GM19452 (cell line): ENCODE results near the gene HIF1AN.
A peak's percentile ranks its signal among the peaks of the same experiment; 100 is the strongest.

Source experiments
- ATAC-seq: cut with Tn5 transposase; IDR thresholded peaks from one replicate; pipeline ENCODE4 v1.9.1; 2021; ENCODE audit not compliant: unreplicated experiment

The HIF1AN gene

DNA sequence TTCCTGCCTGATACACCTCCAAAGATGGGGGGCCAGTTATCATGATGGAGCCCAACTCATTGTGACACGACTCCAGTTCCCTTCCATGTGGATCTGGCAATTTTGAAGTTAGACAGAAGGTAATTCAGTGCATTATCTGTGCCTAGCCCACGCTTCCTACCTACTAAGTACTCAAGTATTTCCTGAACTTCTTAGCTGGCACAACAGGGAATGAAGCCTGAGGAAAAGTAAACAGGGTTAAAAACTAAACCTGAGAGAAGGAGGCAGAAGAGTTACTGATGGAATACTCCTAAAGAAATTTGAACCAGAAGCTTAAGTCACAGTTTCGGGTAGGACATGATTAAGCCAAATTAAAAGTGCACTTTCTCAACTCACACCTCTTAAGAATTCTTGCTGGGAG, 14.9 kb upstream of the HIF1AN start:
- no peak for ATAC-seq

DNA sequence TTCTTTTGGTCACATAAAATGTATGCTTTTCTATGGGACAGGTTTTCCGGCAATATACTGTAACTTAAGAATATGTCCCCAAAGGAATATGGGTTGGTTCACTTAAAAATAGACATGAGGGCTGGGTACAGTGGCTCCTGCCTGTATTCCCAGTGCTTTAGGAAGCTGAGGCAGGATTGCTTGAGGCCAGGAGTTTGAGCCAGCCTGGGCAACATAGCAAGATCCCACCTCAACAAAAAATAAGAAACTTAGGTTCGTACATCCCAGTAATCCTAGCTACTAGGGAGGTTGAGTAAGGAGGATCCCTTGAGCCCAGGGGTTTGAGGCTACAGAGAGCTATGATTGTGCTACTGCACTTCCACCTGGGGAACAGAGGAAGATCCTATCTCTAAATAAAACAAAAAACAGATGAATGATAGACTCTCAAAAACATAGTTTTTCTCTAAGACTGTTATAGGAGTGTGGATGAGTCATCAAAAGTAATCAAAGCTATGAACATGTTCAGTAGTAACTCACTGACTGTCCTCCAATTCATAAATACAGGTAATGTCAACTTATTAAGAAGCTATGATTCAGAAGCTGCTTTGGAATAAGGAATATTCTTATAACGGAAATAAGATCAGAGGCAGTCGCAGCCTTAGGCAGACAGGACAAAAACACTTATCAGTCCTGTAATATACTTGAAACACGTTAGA, 13.5 kb upstream of the HIF1AN start:
- no peak for ATAC-seq

DNA sequence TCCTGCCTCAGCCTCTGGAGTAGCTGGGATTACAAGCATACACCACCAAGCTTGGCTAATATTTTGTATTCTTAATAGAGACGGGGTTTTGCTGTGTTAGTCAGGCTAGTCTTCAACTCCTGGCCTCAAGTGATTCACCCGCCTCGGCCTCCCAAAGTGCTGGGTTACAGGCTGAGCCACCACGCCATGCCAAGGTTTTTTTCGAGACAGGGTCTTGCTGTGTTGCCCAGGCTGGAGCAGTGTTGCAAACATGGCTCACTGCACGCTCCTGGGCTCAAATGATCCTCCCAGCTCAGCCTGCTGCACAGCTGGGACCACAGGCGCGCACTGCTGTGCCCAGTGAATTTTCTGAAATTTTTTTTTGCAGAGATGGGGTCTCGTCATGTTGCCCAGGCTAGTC, 12.8 kb upstream of the HIF1AN start:
- ATAC-seq, result no peak

DNA sequence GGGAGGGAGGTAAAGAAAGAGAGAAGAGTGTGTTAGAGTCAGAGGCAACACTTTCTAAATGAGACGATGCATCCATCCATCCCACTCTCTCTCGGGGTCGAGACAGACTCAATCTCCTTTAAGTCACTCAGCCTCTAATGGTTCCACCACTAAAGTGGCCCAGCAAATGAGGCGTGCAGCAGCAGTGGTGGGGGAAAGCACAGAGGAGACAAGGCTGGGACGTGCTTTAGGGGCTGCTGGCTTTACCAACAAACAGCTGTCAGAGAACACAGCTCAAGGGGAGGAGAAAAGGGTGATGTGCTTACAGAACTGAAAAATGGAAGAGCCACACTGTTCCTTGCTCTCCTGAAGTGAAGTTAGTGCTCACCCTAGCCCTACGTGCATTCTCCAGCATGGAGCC, 11.5 kb upstream of the HIF1AN start:
- ATAC-seq, result no peak

DNA sequence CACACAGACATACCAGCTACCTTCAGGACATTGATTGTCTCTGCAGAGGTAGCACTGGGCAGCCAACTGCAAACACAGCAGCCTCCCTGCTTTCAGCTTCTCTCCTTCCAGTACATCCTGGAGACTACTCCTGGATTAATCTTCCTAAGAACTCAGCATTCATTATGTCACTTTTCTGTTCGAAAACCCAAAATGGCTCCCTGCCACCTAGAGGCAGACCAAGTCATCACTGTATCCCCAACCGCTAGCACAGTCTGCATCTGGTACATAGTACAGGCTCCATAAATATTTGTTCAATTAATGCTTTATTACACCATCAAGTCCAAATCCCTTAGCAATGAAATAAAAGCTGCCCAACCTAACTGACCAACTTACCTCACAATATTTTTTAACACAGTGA, 11.1 kb upstream of the HIF1AN start:
- ATAC-seq, result no peak

GRCh38 chr10:100528123-100528886, 7.4 kb upstream of the HIF1AN start:
- ATAC-seq, result no peak

DNA sequence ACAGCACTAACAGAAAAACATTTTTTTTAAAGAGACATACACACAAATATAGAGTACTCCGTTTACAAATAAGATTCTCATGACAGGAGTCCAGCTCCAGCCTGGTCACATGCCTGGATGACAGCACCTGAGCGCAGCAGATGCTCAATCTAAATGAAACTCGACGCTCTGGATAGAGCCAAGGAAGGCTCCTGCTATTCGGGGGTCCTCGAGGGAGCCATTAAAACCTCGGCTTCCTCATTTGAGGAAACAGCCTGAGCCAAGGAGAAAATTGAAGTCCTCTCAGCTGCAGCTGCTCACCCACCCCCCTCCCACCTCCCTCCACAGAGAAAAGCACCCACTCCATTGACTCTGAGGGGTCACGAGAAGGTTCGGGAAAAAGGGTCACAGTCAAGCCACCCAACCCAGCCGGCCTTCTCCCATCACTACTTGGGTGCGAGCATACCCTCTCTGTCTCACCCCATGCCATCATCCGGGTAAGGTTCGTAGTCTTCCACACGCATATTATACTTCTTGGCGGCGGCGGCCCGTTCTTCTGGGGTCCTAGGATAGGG, 6.7 kb upstream of the HIF1AN start:
- no peak for ATAC-seq

GRCh38 chr10:100529475-100530298, 6.1 kb upstream of the HIF1AN start, which contains the start of gene NDUFB8:
Gene NDUFB8, minus strand, starts transcription at chr10:100529871. Its CDS starts 20 bp downstream, at chr10:100529851.
- peak; percentile 52 for ATAC-seq

DNA sequence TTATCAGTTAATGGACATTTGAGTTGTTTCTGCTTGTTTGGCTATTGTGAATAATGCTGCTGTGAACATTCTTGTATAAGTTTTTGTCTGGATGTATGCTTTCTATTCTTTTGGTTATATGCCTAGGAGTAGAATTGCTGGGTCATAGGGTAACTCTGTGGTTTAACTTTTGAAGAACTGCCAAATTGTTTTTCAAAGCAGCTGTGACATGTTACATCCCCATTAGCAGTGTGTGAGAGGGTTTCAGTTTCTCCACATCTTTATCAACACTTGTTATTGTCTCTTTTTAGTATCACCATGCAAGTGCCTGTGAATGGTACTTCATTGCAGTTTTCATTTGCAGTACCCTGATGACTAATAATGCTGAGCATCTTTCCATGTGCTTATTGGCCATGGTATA, 4.0 kb upstream of the HIF1AN start:
- ATAC-seq, result no peak

DNA sequence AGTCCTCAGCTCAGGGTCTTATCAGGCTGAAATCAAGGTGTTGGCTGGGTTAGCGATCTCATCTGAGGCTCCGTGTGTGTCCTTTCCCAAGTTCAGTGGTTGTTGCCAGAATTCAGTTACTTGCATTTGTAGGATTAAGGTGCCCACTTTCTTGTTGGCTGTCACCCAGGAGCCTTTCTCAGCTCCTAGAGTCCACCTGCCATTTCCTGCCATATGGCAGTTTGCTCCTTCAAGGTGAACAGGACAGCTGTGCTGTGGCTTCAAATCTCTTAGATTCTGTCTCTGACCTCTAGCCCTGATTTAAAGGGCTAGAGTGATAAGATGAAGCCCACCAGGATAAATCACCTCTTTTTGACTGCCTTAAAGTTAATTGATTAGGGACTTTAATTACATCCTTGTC, 1.0 kb upstream of the HIF1AN start:
- no peak for ATAC-seq

- peak; percentile 2 for ATAC-seq
Observed at GRCh38 chr10:100535338-100535714, 417 bp upstream of the HIF1AN start.

- ATAC-seq, result no peak
Observed at GRCh38 chr10:100537475-100537874, 1.7 kb downstream of the HIF1AN start.

DNA sequence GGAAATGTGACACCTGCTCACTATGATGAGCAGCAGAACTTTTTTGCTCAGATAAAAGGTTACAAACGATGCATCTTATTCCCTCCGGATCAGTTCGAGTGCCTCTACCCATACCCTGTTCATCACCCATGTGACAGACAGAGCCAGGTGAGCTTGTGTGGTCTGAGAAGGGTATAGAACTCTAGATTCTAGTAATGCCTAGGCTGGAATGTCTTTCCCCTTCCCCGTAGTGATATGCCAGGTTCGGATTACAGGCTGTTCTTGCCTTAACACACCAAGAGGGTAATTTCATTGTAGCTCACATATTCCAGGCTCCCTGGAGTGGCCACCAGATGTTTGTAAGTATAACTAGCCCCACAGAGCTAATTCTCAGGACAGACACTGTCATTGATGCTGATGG, 9.2 kb downstream of the HIF1AN start:
- ATAC-seq, result no peak

DNA sequence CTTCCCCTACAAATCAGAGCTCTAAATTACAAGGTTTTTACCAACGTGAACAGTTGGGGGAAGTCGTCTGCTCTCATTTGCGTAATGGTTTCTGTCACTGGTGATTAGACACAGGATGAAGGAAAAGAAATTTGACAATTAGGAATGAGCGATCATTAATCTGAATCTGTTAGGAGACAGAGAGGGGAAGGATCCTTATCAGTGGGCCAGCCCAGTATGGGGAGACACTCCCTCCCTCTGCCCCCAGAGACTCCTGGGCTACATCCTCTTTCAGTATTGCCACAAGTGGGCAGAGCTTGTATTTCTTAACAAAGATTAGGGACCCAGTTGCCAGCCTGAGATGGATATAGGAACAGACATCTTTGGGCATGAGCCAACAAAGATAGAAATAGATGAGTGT, 15.5 kb downstream of the HIF1AN start:
- no peak for ATAC-seq

GRCh38 chr10:100551738-100552137, 16.0 kb downstream of the HIF1AN start:
- no peak for ATAC-seq

- no peak for ATAC-seq
Observed at GRCh38 chr10:100553929-100554328, 18.2 kb downstream of the HIF1AN start.

DNA sequence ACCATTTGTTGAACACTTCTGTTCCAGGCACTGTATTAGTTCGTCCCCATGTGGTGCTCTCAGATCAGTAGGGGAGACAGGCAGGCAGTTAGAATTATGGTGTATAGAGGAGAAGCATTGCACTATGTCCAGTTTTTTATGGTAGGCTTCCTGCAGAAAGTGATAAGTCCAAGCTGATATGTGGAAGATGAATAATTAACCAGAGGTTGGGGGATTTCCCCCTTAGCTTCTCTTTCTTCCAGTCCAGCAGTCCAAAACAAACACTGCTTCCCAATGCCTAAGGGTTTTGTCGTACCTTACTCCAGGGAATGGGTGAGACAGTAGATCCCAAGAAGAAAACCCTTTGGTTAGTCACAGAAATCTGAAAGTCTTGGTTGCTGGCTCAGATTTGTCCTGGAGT, 19.2 kb downstream of the HIF1AN start:
- no peak for ATAC-seq

- no peak for ATAC-seq
Observed at GRCh38 chr10:100560248-100560647, 24.5 kb downstream of the HIF1AN start.

- ATAC-seq, result no peak
Observed at GRCh38 chr10:100561005-100561404, 25.3 kb downstream of the HIF1AN start.

GRCh38 chr10:100562008-100562672, 26.4 kb downstream of the HIF1AN start:
- ATAC-seq, result peak; percentile 80
